ENCODE results near the gene GLCCI1.

GLCCI1 gene

DNA sequence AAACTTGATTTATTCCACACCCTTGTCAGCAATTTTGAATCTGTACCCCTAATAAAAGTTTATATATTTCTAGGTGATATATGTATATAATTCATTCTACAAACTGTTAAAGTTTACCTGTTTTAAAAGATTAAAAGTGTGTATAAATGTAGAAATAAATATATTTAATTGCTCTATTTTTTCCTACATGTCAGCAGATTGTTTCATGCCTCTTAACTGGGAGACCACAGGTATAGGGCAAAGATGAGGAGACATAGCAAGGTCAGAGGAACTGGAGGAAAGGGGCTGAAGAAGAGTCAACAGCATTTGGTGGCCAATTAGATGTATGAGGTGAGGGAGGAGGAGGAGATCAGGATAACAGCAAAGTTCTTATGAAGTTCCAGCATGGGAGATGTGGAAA lies 109.8 kb downstream of the GLCCI1 start:
- TF ChIP-seq YY1 (IDR thresholded peaks at IDR 0.05; ENCODE audit: insufficient read depth, insufficient read length) (no peak), ZNF274 (IDR thresholded peaks at IDR 0.05; ENCODE audit: low read depth, low read length) (no peak), SUZ12 (IDR thresholded peaks at IDR 0.05; ENCODE audit: extremely low read depth, insufficient read depth, insufficient read length) (no peak)
- no peaks in the 10 kb centered on the region for H3K4me1 ChIP-seq (ENCODE audit: insufficient read depth, insufficient read length)
- no peaks in the 10 kb centered on the region for H3K9me3 ChIP-seq (ENCODE audit: insufficient read depth, low read length)
- no peak overlapping the region for H3K9ac ChIP-seq (ENCODE audit: insufficient read length, low read depth)
- no peak overlapping the region for H3K4me3 ChIP-seq (ENCODE audit: insufficient read length, low read depth)
- H3K36me3 ChIP-seq (ENCODE audit: insufficient read depth, insufficient read length, low read length): no peaks in the 10 kb centered on the region
- DNase-seq (ENCODE audit: low read depth, low spot score): no peak
- H3K27me3 ChIP-seq (ENCODE audit: insufficient read depth, insufficient read length): no peaks in the 10 kb centered on the region

- H3K36me3 ChIP-seq (ENCODE audit: insufficient read depth, insufficient read length, low read length): peaks cover 8% of the 10 kb centered on the region
- no peak overlapping the region for H3K4me3 ChIP-seq (ENCODE audit: insufficient read length, low read depth)
- H3K9me3 ChIP-seq (ENCODE audit: insufficient read depth, low read length): no peaks in the 10 kb centered on the region
- H3K4me1 ChIP-seq (ENCODE audit: insufficient read depth, insufficient read length): no peaks in the 10 kb centered on the region
- no peak for DNase-seq (ENCODE audit: low read depth, low spot score)
- H3K9ac ChIP-seq (ENCODE audit: insufficient read length, low read depth): no peak overlapping the region
- H3K27me3 ChIP-seq (ENCODE audit: insufficient read depth, insufficient read length): no peaks in the 10 kb centered on the region
- no peak for TF ChIP-seq YY1 (IDR thresholded peaks at IDR 0.05; ENCODE audit: insufficient read depth, insufficient read length)
- TF ChIP-seq SUZ12 (IDR thresholded peaks at IDR 0.05; ENCODE audit: extremely low read depth, insufficient read depth, insufficient read length): no peak
- TF ChIP-seq ZNF274 (IDR thresholded peaks at IDR 0.05; ENCODE audit: low read depth, low read length): no peak
Measured at GRCh38 chr7:8082762-8083161, 114.2 kb downstream of the GLCCI1 start.

DNA sequence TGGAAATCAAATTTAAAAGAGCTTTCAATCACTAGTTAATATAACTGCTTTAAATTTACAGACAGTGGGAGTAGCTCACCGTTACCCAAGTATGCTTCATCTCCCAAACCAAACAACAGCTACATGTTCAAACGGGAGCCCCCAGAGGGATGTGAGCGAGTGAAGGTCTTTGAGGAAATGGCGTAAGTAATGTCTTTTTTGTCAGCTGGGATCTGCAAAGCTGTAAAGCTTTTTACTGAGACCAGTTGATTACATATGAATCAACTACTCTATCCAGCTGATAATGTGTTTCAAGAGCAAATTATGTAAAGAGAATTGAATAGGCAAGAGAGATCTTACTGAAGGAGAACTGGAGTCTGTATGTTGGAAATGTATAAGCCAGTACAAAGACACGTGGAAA lies 116.2 kb downstream of the GLCCI1 start:
- Histone ChIP-seq H3K27me3 (ENCODE audit: insufficient read depth, insufficient read length) (no peaks in the 10 kb centered on the region), H3K4me1 (ENCODE audit: insufficient read depth, insufficient read length) (no peaks in the 10 kb centered on the region), H3K4me3 (ENCODE audit: insufficient read length, low read depth) (no peak overlapping the region), H3K9ac (ENCODE audit: insufficient read length, low read depth) (no peak overlapping the region), H3K9me3 (ENCODE audit: insufficient read depth, low read length) (no peaks in the 10 kb centered on the region), H3K36me3 (ENCODE audit: insufficient read depth, insufficient read length, low read length) (peaks cover 8% of the 10 kb centered on the region)
- DNase-seq (ENCODE audit: low read depth, low spot score): no peak
- TF ChIP-seq ZNF274 (IDR thresholded peaks at IDR 0.05; ENCODE audit: low read depth, low read length) (no peak), YY1 (IDR thresholded peaks at IDR 0.05; ENCODE audit: insufficient read depth, insufficient read length) (no peak), SUZ12 (IDR thresholded peaks at IDR 0.05; ENCODE audit: extremely low read depth, insufficient read depth, insufficient read length) (no peak)

- no peaks in the 10 kb centered on the region for H3K4me1 ChIP-seq (ENCODE audit: insufficient read depth, insufficient read length)
- H3K27me3 ChIP-seq (ENCODE audit: insufficient read depth, insufficient read length): no peaks in the 10 kb centered on the region
- H3K9ac ChIP-seq (ENCODE audit: insufficient read length, low read depth): no peak overlapping the region
- TF ChIP-seq ZNF274 (IDR thresholded peaks at IDR 0.05; ENCODE audit: low read depth, low read length): no peak
- TF ChIP-seq YY1 (IDR thresholded peaks at IDR 0.05; ENCODE audit: insufficient read depth, insufficient read length): no peak
- no peak for TF ChIP-seq SUZ12 (IDR thresholded peaks at IDR 0.05; ENCODE audit: extremely low read depth, insufficient read depth, insufficient read length)
- DNase-seq (ENCODE audit: low read depth, low spot score): no peak
- H3K4me3 ChIP-seq (ENCODE audit: insufficient read length, low read depth): no peak overlapping the region
- peaks cover 8% of the 10 kb centered on the region for H3K36me3 ChIP-seq (ENCODE audit: insufficient read depth, insufficient read length, low read length)
- H3K9me3 ChIP-seq (ENCODE audit: insufficient read depth, low read length): no peaks in the 10 kb centered on the region
Measured at GRCh38 chr7:8085420-8085819, 116.8 kb downstream of the GLCCI1 start.

- no peak overlapping the region for H3K4me3 ChIP-seq (ENCODE audit: insufficient read length, low read depth)
- TF ChIP-seq ZNF274 (IDR thresholded peaks at IDR 0.05; ENCODE audit: low read depth, low read length) (no peak), SUZ12 (IDR thresholded peaks at IDR 0.05; ENCODE audit: extremely low read depth, insufficient read depth, insufficient read length) (no peak), YY1 (IDR thresholded peaks at IDR 0.05; ENCODE audit: insufficient read depth, insufficient read length) (no peak)
- H3K4me1 ChIP-seq (ENCODE audit: insufficient read depth, insufficient read length): no peaks in the 10 kb centered on the region
- H3K9ac ChIP-seq (ENCODE audit: insufficient read length, low read depth): no peak overlapping the region
- no peaks in the 10 kb centered on the region for H3K27me3 ChIP-seq (ENCODE audit: insufficient read depth, insufficient read length)
- peaks cover 8% of the 10 kb centered on the region for H3K36me3 ChIP-seq (ENCODE audit: insufficient read depth, insufficient read length, low read length)
- DNase-seq (ENCODE audit: low read depth, low spot score): no peak
- no peaks in the 10 kb centered on the region for H3K9me3 ChIP-seq (ENCODE audit: insufficient read depth, low read length)
Measured at GRCh38 chr7:8086239-8086638, 117.6 kb downstream of the GLCCI1 start.

DNA sequence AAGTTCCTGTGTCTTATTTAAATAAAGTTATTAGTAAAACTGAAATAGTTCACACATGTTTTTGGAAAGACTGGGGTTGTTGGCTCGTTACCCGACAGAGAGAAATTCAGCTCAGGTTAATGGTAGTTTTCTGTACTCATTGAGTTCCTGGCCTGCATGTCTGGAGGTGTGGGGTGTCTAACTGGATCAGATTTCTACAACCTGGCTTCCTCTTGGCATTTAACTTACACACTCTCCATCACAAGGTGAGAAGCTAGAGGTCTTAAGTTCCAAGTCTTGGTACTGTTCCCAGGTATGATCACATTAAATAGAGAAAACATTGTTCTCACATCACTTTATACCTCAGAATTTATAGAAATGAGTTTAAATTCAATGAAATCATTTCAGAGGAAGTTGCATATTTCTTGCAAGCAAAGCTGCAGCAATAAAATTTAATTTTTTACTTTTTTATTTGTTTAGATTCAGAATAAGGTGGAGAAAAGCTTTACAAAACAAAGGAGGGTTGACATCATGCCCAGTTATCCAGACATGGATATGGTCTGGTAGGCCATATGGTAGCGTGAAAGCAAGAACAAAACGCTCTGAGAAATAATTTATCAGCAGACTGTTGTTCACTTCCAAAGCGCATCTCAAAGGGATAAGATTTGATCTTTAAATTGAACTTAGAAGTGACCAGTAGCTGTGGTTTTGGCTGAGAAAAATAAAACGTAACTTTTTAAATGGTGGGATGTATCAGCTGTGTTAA lies 120.6 kb downstream of the GLCCI1 start:
- Histone ChIP-seq H3K9ac (ENCODE audit: insufficient read length, low read depth) (no peak overlapping the region), H3K36me3 (ENCODE audit: insufficient read depth, insufficient read length, low read length) (peaks cover 8% of the 10 kb centered on the region), H3K4me3 (ENCODE audit: insufficient read length, low read depth) (no peak overlapping the region), H3K9me3 (ENCODE audit: insufficient read depth, low read length) (no peaks in the 10 kb centered on the region), H3K27me3 (ENCODE audit: insufficient read depth, insufficient read length) (no peaks in the 10 kb centered on the region), H3K4me1 (ENCODE audit: insufficient read depth, insufficient read length) (no peaks in the 10 kb centered on the region)
- no peak for TF ChIP-seq YY1 (IDR thresholded peaks at IDR 0.05; ENCODE audit: insufficient read depth, insufficient read length)
- TF ChIP-seq SUZ12 (IDR thresholded peaks at IDR 0.05; ENCODE audit: extremely low read depth, insufficient read depth, insufficient read length): no peak
- no peak for TF ChIP-seq ZNF274 (IDR thresholded peaks at IDR 0.05; ENCODE audit: low read depth, low read length)
- DNase-seq (ENCODE audit: low read depth, low spot score): no peak

- Histone ChIP-seq H3K9ac (ENCODE audit: insufficient read length, low read depth) (no peak overlapping the region), H3K4me1 (ENCODE audit: insufficient read depth, insufficient read length) (no peaks in the 10 kb centered on the region), H3K27me3 (ENCODE audit: insufficient read depth, insufficient read length) (no peaks in the 10 kb centered on the region), H3K4me3 (ENCODE audit: insufficient read length, low read depth) (no peak overlapping the region), H3K36me3 (ENCODE audit: insufficient read depth, insufficient read length, low read length) (no peaks in the 10 kb centered on the region), H3K9me3 (ENCODE audit: insufficient read depth, low read length) (peaks cover 4% of the 10 kb centered on the region; the same call in 1 of the 2 replicates)
- DNase-seq (ENCODE audit: low read depth, low spot score): no peak
- TF ChIP-seq SUZ12 (IDR thresholded peaks at IDR 0.05; ENCODE audit: extremely low read depth, insufficient read depth, insufficient read length) (no peak), ZNF274 (IDR thresholded peaks at IDR 0.05; ENCODE audit: low read depth, low read length) (no peak), YY1 (IDR thresholded peaks at IDR 0.05; ENCODE audit: insufficient read depth, insufficient read length) (no peak)
Measured at GRCh38 chr7:8092140-8092539, 123.5 kb downstream of the GLCCI1 start.

Measured in NT2/D1 (cell line).